Measurements from ENCODE around the gene TELO2.

TELO2 gene

GRCh38 chr16:1498899-1499676 lies 5.9 kb downstream of the TELO2 start:
- no peak for DNase-seq (ENCODE audit: low read depth, low spot score)

- DNase-seq (ENCODE audit: low read depth, low spot score): no peak
Measured at GRCh38 chr16:1499756-1500464, 6.8 kb downstream of the TELO2 start.

GRCh38 chr16:1500465-1501150 lies 7.4 kb downstream of the TELO2 start:
- DNase-seq (ENCODE audit: low read depth, low spot score): no peak

GRCh38 chr16:1501630-1502029 lies 8.5 kb downstream of the TELO2 start:
- no peak for DNase-seq (ENCODE audit: low read depth, low spot score)

- DNase-seq (ENCODE audit: low read depth, low spot score): no peak
Measured at GRCh38 chr16:1502092-1503004, 9.2 kb downstream of the TELO2 start.

DNA sequence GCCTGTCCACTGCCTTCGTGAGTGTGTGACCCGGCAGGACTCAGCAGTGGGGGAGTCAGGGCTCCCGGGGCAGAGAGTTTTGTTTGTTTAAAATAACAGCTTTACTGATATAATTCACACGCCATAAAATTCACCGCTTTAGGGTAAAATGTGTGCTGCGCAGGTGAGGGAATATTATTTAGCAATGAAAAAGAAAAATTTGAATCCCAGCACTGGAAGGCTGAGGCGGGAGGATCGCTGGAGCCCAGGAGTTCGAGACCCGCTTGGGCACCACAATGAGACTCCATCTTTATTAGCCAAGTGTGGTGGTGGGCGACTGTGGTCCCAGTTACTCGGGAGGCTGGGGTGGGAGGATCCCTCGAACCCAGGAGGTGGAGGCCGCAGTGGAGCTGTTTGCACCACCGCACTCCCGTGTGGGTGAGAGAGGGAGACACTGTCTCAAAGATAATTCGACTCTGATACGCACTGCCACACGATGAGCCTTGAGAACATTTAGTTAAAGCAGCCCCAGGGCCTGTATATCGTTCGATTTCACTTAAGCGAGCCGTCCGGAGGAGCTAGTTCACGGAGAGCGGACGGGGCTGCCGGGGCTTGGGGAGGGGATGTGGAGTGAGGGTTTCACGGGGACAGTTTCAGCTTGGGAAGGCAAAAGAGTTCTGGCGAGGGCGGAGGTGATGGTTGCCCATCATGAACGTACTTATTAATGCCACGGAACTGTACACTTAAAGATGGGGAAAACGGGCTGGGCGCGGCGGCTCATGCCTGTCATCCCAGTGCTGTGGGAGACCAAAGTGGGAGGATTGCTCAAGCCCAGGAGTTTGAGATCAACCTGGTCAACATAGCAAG lies 10.2 kb downstream of the TELO2 start:
- no peak for DNase-seq (ENCODE audit: low read depth, low spot score)

DNA sequence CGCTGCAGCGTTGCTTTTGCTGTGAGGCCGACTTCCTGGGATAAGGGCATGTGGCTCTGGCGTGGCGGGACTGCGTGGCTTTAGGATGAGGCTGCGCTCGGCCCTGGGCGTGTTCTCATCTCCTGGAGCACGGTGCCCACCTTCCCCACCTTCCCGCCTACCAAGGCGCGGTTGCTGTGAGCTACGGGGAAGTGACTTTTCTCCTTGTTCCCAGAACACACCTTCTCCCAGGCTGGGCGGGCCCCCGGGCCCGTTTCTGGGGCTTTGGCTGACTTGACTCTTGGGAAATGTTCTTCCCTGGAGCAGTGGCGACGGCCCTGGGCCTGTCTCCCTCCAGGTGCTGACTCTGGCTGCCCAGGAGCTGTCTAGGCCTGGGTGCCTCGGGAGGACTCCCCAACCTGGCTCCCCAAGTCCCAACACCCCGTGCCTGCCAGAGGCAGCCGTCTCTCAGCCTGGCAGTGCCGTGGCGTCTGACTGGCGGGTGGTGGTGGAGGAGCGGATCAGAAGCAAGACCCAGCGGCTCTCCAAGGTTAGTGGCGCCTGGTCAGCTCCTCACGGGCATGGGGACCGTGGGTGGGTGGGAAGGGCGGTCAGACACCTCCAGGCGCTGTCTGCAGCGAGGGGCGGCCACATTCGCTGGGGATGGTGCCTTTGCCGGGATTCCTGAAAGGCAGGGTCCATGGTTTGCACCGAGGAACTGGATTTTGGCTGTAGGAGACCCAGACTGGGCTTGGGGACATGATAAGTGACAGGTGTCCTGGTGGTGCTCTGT lies 12.1 kb downstream of the TELO2 start:
- no peak for DNase-seq (ENCODE audit: low read depth, low spot score)

DNA sequence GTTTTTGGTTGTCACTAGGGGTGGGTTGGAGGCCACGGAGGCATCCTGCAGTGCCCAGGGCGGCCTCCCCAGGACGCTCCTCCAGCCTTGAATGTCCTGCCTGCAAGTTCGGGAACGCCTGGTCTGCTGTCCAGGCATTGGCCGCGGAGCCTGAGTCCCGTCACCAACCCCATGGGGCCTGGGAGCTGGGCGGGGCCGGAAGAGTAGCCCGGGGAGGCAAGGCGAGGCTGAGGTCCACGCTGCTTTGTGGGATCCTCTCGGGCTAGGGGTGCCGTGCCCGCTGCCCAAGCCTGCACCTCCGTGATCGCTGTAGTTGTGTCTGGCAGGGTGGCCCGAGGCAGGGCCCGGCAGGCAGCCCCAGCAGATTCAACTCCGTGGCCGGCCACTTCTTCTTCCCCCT lies 12.8 kb downstream of the TELO2 start:
- no peak for DNase-seq (ENCODE audit: low read depth, low spot score)

DNA sequence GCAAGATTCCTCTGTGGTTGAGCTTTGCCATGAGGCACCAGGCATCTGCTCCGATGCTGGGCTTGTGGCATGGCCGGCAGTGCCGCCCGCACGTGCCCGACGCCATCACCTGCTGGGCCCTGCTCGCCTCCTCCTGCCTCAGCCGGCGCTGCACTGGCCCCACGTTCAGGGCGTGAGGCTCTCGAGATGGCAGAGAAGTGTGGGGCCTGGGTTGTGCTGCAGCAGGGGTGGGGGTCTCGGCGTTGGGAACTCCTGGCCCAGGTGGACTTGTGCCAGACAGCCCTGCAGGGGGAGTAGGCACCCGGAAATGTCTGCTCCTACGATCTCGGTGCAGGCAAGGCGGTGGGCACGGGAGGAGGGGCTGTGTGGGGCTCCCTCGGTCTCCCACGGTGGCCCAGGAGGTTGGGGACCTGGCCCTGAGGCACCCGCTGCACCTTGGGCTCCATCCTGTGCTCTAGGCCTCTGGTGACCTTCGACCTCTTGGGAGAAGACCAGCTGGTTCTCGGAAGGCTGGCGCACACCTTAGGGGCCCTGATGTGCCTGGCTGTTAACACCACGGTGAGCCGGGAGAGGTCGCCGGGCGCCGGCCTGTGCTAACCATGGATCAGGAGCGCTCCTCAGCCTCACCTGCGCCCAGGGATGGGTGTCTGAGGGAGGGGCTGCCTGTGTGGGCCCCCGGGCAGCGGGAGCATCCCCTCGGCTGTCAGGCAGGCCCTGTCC lies 13.5 kb downstream of the TELO2 start:
- no peak for DNase-seq (ENCODE audit: low read depth, low spot score)

- DNase-seq (ENCODE audit: low read depth, low spot score): no peak
Measured at GRCh38 chr16:1508494-1509187, 15.5 kb downstream of the TELO2 start.

- DNase-seq (ENCODE audit: low read depth, low spot score): no peak
Measured at GRCh38 chr16:1509307-1510221, 16.4 kb downstream of the TELO2 start.

DNA sequence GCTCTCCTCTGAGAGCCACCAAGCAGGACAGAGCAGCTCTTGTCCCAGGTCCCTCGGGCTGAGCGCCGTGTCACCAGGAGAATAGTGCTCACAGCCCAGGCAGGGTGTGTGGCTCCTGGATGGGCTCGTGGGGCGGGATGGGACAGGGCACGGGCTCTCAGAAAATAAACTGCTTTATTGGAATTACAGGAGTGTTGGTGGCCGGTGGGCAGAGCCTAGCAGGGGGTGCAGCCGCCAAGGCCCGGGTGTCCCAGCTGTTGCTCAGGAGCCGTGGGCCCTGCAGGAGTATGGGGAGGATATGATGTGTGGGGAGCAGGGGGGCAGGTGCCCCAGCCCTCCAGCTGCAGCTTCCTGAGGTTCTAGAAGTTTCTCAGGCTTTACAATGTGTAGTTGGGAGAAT lies 17.1 kb downstream of the TELO2 start:
- DNase-seq (ENCODE audit: low read depth, low spot score): no peak

DNA sequence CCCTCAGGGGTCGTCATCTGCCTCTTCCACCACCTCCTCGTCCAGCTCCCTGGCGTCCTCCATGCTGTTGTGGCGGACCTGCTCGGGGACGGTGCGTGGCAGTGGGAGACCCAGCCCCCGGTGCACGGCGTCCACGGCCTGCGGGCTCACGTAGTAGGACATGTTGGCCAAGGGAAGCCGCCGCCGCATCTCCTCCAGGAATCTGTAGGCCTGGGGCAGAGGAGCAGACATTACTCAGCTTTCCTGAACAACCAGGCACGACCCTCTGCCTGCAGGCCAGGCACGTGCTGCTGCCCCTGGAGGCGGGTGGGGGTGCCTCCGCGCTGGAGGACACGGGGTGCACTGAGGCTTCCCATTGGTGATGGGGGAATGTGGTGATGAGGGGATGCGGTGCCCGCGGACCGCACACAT lies 17.8 kb downstream of the TELO2 start:
- DNase-seq (ENCODE audit: low read depth, low spot score): no peak

- DNase-seq (ENCODE audit: low read depth, low spot score): no peak
Measured at GRCh38 chr16:1511662-1512569, 18.8 kb downstream of the TELO2 start.

DNA sequence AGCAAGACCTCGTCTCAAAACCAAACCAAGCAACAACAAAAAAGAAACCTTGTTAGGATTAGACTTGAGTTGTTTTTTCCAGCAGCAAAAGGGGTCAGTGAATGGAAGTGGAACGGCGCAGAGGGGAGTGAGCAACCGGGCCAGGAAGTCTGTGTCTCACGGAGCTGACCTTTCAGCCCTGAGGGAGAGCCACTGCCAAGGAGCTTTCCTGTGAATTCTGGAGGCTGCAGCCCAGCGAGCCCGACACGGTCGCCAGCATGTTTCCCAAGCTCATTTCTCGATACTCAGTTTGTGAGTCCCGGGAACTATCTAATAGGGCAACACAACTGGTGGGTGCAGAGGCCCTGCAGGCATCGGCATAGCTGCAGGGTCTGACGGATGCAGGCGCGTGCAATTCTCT lies 19.6 kb downstream of the TELO2 start:
- DNase-seq (ENCODE audit: low read depth, low spot score): no peak

DNA sequence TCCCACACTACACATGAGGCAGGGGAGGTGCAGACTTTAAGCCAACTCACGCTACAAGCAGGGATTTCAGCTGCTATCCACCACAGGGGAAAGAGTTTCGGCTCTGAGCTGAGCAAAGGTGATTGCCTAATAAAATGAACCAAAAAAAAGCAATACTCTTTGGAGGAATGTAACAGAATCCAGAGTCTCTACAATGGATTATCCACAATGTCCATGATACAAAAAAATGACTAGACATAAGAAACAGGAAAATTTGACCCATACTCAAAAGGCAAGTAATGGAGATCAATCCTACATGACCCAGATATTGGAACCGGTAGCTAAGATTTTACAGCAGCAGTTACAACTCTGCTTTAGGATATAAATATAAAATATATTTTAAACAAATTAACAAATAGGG lies 21.3 kb downstream of the TELO2 start:
- DNase-seq (ENCODE audit: low read depth, low spot score): no peak
